Epidermal melanocyte (primary cell): ENCODE results near the gene COBLL1.

Experiments used
- DNase-seq: peaks from one replicate; pipeline ENCODE4 v3.0.0; 2011; ENCODE audit warnings: low spot score; ENCODE audit not compliant: insufficient read length

COBLL1 gene

DNA sequence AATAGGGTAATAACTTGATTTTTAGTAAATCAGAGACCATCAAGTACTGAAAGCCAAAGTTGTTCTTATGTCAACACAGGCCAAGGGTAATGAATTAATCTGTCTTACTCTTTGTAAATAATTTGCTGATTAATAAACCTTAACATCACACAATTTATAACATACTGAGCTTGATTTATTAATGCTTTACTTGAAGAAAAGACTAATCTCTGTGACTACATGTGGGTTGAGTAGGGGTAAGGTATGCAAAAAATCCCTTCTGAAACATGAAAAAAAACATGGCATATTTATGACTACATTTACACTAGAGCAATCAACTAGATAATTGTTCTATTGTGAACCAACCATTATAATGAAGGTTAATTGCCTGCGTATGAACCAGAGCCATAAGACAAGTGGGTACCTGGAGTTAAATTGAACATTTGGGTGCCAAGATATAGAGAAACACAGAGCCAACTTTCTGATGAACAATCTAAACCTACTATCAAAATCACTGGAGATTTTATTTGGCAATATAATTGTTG is 152.7 kb downstream of the COBLL1 start:
- no peak for DNase-seq

DNA sequence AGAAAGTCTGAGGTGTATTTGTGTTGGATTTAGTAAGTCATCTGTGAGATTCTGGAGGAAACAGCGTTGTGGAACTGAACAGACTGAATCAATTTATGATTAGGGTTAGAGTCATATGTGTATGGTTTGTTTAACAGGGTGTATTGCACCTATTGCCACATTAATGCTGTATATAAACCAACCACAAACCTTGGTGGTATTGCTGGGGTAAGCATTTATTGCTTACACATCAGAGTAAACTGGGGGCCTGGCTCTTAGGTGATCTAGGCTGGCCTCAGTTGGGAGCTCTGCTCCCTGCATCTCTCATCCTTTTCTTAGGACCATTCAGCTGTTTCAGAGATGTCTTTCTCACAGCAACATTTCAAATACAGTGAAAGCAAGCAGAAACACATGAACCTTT is 160.6 kb downstream of the COBLL1 start:
- DNase-seq: no peak

DNA sequence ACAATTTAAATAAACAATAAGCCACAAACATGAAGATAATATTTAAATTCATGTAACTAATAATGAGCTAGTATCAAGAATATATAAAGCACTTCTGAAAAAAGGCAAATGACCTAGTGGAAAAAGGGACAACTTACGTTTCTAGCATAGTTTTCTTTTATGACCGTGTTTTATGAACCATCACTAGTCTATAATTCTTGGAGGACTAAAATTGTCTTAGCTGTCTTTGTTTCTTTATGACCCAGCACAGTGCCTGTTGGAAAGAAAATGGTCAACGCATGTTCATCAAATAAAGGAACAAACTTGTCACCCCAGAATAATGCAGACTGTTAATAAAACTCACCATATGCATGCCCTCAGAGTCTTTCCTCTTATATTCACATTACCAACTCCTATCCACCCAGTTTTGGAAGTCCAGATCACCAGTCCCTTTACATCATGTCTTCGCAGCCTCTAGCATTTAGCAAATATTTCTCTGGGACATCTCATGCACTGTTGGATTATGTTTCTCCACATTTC is 162.9 kb downstream of the COBLL1 start:
- no peak for DNase-seq

DNA sequence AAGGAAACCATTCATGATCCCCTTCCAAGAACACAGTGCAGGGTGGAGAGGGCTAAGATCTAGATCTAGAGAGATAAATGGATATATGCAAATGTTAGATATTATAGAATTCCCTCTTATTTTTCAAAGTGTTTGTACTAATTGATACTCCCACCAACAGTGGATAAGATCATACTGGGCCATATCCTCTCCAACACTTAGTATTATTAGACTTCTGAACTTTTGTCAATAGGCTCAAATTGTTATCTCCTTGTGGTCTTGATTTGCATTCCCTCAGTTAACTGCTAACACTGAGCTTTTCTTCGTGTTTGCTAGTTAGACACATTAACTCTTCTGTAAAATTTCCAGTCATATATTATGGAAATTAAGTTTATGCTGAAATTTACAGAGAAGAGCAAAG is 163.9 kb downstream of the COBLL1 start:
- no peak for DNase-seq

DNA sequence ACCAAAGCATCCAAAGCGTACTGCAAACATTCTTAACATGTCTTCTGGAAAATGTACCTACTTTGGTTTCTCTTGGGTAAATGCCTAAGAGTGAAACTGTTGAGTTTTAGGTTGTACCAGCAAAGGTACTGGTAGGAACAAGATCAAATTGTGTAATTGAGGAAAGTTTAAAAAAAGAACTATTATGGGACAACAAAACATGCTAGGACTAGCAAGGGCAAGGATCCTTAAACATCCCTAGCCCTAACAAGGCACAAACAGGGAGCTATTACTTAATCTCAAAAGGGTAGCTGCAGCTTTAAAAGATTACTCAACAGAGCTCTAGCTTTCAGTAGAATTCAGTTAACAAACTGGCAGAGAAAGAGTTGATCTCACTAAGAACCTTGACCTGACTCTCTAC is 164.4 kb downstream of the COBLL1 start:
- DNase-seq: no peak

DNA sequence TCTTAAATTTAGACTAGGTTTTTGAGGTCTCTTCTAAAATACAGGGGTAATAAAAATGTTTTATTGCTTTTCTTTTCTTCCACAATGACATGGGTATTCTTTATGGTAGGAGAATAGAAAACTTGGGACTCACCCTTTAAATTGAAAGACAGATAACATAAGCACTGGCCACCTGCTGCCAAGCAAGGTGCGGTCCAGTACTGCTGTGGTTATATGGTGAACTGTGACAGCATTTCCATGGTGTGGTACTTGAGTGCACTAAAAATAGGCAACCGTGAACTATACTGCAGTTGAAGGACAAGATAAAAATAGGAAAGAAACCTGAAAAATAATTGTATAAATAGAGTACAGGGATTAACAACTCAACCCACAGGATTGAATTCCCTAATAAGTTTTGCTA is 165.9 kb downstream of the COBLL1 start:
- DNase-seq: no peak

DNA sequence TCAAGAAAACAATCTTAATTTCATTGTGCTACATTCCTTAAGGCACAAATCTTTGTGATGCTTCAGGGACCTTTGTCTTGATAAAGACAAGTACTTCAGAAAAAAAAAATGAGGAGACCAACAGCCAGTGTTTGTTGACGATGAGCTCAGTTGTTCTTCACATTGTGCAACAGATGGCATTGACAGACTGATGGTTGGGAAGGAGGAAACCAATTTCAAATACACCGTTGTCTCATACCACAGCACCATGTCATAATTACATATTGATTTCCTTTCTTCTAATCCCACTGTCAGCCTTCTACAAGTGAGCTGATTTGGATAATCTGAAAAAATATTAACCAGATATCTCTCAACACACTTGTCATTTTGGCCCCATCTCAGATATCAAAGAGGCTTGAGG is 166.6 kb downstream of the COBLL1 start:
- DNase-seq: no peak

GRCh38 chr2:164671664-164672396 is 169.8 kb downstream of the COBLL1 start:
- no peak for DNase-seq

DNA sequence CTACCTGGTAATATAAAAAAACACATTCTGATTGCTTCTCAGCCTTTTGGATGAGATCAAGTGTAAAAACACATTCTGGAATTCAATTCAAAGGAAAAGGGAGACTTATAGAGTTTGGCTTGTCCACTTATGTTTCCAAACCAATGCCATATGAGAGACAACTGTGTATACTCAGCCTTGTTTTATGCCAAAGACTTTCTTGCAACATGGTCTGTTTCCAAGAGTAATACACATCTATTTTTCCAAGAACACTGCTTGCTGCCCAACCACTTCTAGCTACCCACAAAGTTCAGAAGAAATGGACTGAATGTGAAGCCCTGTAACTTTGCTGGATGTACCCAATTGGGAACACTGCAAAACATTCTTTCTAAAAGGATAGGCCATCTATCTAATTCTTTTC is 172.3 kb downstream of the COBLL1 start:
- DNase-seq: no peak

DNA sequence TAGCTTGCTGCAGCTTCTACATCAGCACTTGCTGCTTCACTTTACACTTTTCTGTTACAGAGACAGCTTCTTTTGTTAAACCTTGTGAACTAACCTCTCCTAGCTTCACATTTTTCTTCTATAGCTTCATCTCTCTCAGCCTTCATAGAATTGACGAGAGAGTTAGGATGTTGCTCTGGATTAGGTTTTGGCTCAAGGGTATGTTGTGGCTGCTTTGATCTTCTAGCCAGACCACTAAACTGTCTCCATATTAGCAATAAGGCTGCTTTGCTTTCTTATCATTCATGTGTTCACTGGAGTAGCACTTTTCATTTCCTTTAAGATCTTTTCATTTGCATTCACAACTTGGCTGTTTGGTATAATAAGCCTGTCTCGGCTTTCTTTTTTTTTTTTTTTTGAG is 174.1 kb downstream of the COBLL1 start:
- DNase-seq: no peak

DNA sequence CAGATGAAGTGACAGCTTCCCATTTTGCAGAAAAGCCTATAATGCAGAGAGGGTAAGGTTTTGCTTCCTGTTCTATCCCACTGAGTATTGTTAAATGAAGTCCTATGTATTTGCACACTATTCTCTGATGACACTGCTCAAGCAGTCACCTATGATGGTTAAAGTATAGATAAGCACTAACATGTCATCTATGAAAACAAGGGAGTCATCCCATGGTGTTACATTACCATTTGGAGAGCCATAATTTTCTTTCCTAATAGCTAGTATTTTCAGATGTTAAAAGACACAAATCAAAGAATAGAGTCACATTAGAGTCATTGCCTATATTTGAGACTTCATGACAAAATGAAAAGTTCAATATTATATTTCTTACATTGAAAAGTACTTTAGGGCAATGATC is 177.6 kb downstream of the COBLL1 start:
- DNase-seq: no peak

- no peak for DNase-seq
Measured at GRCh38 chr2:164662868-164663631, 178.6 kb downstream of the COBLL1 start.

GRCh38 chr2:164662066-164662465 is 179.6 kb downstream of the COBLL1 start:
- no peak for DNase-seq

GRCh38 chr2:164661349-164661748 is 180.3 kb downstream of the COBLL1 start:
- no peak for DNase-seq

GRCh38 chr2:164657129-164657528 is 184.5 kb downstream of the COBLL1 start:
- no peak for DNase-seq

GRCh38 chr2:164655750-164656149 is 185.9 kb downstream of the COBLL1 start:
- DNase-seq: no peak

- no peak for DNase-seq
Measured at GRCh38 chr2:164655336-164655735, 186.3 kb downstream of the COBLL1 start.

GRCh38 chr2:164651361-164651760 is 190.3 kb downstream of the COBLL1 start:
- DNase-seq: peak; percentile 25

GRCh38 chr2:164644036-164644700 is 197.5 kb downstream of the COBLL1 start:
- no peak for DNase-seq

GRCh38 chr2:164642946-164643555 is 198.6 kb downstream of the COBLL1 start:
- no peak for DNase-seq

DNA sequence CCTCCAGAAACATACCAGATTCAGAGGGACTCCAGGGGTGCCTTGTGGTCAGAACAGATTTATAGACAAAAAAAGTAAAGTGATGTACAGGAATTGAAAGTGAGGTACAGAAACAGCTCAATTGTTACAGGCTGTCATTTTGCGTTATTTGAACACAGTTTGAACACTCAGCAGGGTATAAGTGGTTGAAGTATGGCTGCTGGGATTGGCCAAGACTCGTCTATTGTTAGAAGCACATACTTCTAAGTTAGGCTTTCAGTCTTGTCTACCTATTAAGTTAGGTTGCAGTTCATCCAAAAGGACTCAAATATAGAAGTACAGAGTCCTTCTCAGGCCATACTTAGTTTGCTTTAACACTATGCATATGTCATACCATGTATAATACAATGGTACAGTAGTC is 199.4 kb downstream of the COBLL1 start:
- no peak for DNase-seq
